ENCODE results near the gene DLGAP5.

Gene DLGAP5

GRCh38 chr14:55152052-55152753 lies 39.2 kb downstream of the DLGAP5 start:
- ChIA-PET CTCF (interaction anchor here (0.7 kb wide), 1 partner anchor 101 kb away, joined by 4 read pairs; no protein-coding TSS in a partner anchor), POLR2A (interaction anchor here (1.3 kb wide), 1 partner anchor 101 kb away, joined by 5 read pairs; the partner anchor contains the start of gene MAPK1IP1L)
- DNase-seq (ENCODE audit: extremely low spot score) = no peak
- TF ChIP-seq PKNOX1 (IDR thresholded peaks at IDR 0.05) = no peak
- TF ChIP-seq ARNT (IDR thresholded peaks at IDR 0.05) = no peak
- no peak for TF ChIP-seq TARDBP (IDR thresholded peaks at IDR 0.05)
- TF ChIP-seq FOXA1 (IDR thresholded peaks at IDR 0.05) = no peak

GRCh38 chr14:55151601-55152000 lies 39.8 kb downstream of the DLGAP5 start:
- ChIA-PET POLR2A (no interaction called here), CTCF (no interaction called here)
- no peak for DNase-seq (ENCODE audit: extremely low spot score)
- TF ChIP-seq FOXA1 (IDR thresholded peaks at IDR 0.05) (no peak), ELF4 (IDR thresholded peaks at IDR 0.05) (no peak)

- DNase-seq (ENCODE audit: extremely low spot score) = no peak
- TF ChIP-seq HDGF (IDR thresholded peaks at IDR 0.05; ENCODE audit: borderline replicate concordance) = no peak
- TF ChIP-seq L3MBTL2 (conservative IDR thresholded peaks at IDR 0.05) = no peak
- TF ChIP-seq FOXA1 (IDR thresholded peaks at IDR 0.05) = no peak
- TF ChIP-seq BHLHE40 (IDR thresholded peaks at IDR 0.05; ENCODE audit: borderline replicate concordance) = no peak
- no peak for TF ChIP-seq SUZ12 (IDR thresholded peaks at IDR 0.05)
- no peak for TF ChIP-seq FOXM1 (IDR thresholded peaks at IDR 0.05; ENCODE audit: borderline replicate concordance)
- TF ChIP-seq PKNOX1 (IDR thresholded peaks at IDR 0.05) = no peak
- TF ChIP-seq TARDBP (IDR thresholded peaks at IDR 0.05) = no peak
- no peak for TF ChIP-seq ZNF384 (IDR thresholded peaks at IDR 0.05)
- TF ChIP-seq CTBP1 (IDR thresholded peaks at IDR 0.05; ENCODE audit: borderline replicate concordance) = no peak
- no peak for TF ChIP-seq FOXK2 (IDR thresholded peaks at IDR 0.05)
- no peak for TF ChIP-seq ELF4 (IDR thresholded peaks at IDR 0.05)
- no peak for TF ChIP-seq LEF1 (IDR thresholded peaks at IDR 0.05; ENCODE audit: borderline replicate concordance)
- no peak for TF ChIP-seq ARNT (IDR thresholded peaks at IDR 0.05)
- TF ChIP-seq NFRKB (IDR thresholded peaks at IDR 0.05) = no peak
- ChIA-PET POLR2A (interaction anchor here (1.2 kb wide), 1 partner anchor 9 kb away, joined by 3 read pairs; no protein-coding TSS in a partner anchor), CTCF (no interaction called here)
Measured at GRCh38 chr14:55146425-55146824, 45.0 kb downstream of the DLGAP5 start.

GRCh38 chr14:55142466-55142865 lies 48.9 kb downstream of the DLGAP5 start:
- TF ChIP-seq HDGF (IDR thresholded peaks at IDR 0.05; ENCODE audit: borderline replicate concordance) = no peak
- TF ChIP-seq FOXM1 (IDR thresholded peaks at IDR 0.05; ENCODE audit: borderline replicate concordance) = no peak
- no peak for TF ChIP-seq FOXA1 (IDR thresholded peaks at IDR 0.05)
- TF ChIP-seq ELF4 (IDR thresholded peaks at IDR 0.05) = no peak
- TF ChIP-seq CTBP1 (IDR thresholded peaks at IDR 0.05; ENCODE audit: borderline replicate concordance) = no peak
- TF ChIP-seq ZNF384 (IDR thresholded peaks at IDR 0.05) = no peak
- no peak for TF ChIP-seq TARDBP (IDR thresholded peaks at IDR 0.05)
- no peak for TF ChIP-seq SP1 (IDR thresholded peaks at IDR 0.05)
- TF ChIP-seq LEF1 (IDR thresholded peaks at IDR 0.05; ENCODE audit: borderline replicate concordance) = no peak
- TF ChIP-seq ARNT (IDR thresholded peaks at IDR 0.05) = no peak
- no peak for TF ChIP-seq BHLHE40 (IDR thresholded peaks at IDR 0.05; ENCODE audit: borderline replicate concordance)
- no peak for TF ChIP-seq L3MBTL2 (conservative IDR thresholded peaks at IDR 0.05)
- TF ChIP-seq NFRKB (IDR thresholded peaks at IDR 0.05) = no peak
- no peak for TF ChIP-seq FOXK2 (IDR thresholded peaks at IDR 0.05)
- TF ChIP-seq SUZ12 (IDR thresholded peaks at IDR 0.05) = no peak
- TF ChIP-seq PKNOX1 (IDR thresholded peaks at IDR 0.05) = no peak
- DNase-seq (ENCODE audit: extremely low spot score) = no peak
- ChIA-PET POLR2A (no interaction called here), CTCF (no interaction called here)

- ChIA-PET CTCF (no interaction called here), POLR2A (no interaction called here)
- TF ChIP-seq SUZ12 (IDR thresholded peaks at IDR 0.05) (no peak), TARDBP (IDR thresholded peaks at IDR 0.05) (no peak), FOXK2 (IDR thresholded peaks at IDR 0.05) (no peak), FOXA1 (IDR thresholded peaks at IDR 0.05) (no peak)
Measured at GRCh38 chr14:55141825-55142224, 49.6 kb downstream of the DLGAP5 start.

GRCh38 chr14:55139696-55140509 lies 51.5 kb downstream of the DLGAP5 start:
- TF ChIP-seq ELF4 (IDR thresholded peaks at IDR 0.05) (no peak), ZNF384 (IDR thresholded peaks at IDR 0.05) (no peak), PKNOX1 (IDR thresholded peaks at IDR 0.05) (no peak), FOXM1 (IDR thresholded peaks at IDR 0.05; ENCODE audit: borderline replicate concordance) (no peak), LEF1 (IDR thresholded peaks at IDR 0.05; ENCODE audit: borderline replicate concordance) (no peak), NFRKB (IDR thresholded peaks at IDR 0.05) (no peak), SUZ12 (IDR thresholded peaks at IDR 0.05) (no peak), HDGF (IDR thresholded peaks at IDR 0.05; ENCODE audit: borderline replicate concordance) (no peak), ARNT (IDR thresholded peaks at IDR 0.05) (no peak), FOXA1 (IDR thresholded peaks at IDR 0.05) (no peak), L3MBTL2 (conservative IDR thresholded peaks at IDR 0.05) (no peak), BHLHE40 (IDR thresholded peaks at IDR 0.05; ENCODE audit: borderline replicate concordance) (no peak), FOXK2 (IDR thresholded peaks at IDR 0.05) (no peak), TARDBP (IDR thresholded peaks at IDR 0.05) (no peak), SP1 (IDR thresholded peaks at IDR 0.05) (no peak), CTBP1 (IDR thresholded peaks at IDR 0.05; ENCODE audit: borderline replicate concordance) (no peak)

More at GRCh38 chr14:55141825-55142224, 49.6 kb downstream of the DLGAP5 start:
- DNase-seq (ENCODE audit: extremely low spot score) = no peak

More at GRCh38 chr14:55139696-55140509, 51.5 kb downstream of the DLGAP5 start:
- DNase-seq (ENCODE audit: extremely low spot score) = no peak
- CTCF ChIA-PET = no interaction called here
- POLR2A ChIA-PET = no interaction called here
